Transverse colon (tissue), 4 donors: ENCODE results near the gene C11orf97.

ENCODE experiments used
- EP300 ChIP-seq: sonication (generic); formaldehyde crosslinking; IDR thresholded peaks from one replicate; pipeline ENCODE4 v1.6.1; 2017; ENCODE audit warnings: antibody characterized with exemption, low read depth
- POLR2A ChIP-seq: fragments of 450-650 bp; IDR thresholded peaks from one replicate; pipeline ENCODE4 v1.6.1; 2016; ENCODE audit warnings: antibody characterized with exemption, mild to moderate bottlenecking, moderate library complexity
- POLR2AphosphoS5 ChIP-seq, 3 donors: sonication (generic); formaldehyde crosslinking; IDR thresholded peaks; one replicate each; pipeline ENCODE4 v1.6.1; 2016; ENCODE audit warnings: antibody characterized with exemption in 3 of 3
- TF ChIP-seq, protein P1 (sequence below), 5 experiments: fragments of 200-600 bp in 3 of 5; fragments of 450-650 bp in 2 of 5; sonication (generic) in 3 of 5; IDR thresholded peaks; 1 replicate in 2 of 5; 2 replicates in 3 of 5; pipeline ENCODE4 v1.5.1; 2016 to 2017; ENCODE audit warnings: antibody characterized with exemption in 5 of 5, inconsistent platforms in 3 of 5, mild to moderate bottlenecking in 2 of 5, moderate library complexity in 1 of 5

DNA sequence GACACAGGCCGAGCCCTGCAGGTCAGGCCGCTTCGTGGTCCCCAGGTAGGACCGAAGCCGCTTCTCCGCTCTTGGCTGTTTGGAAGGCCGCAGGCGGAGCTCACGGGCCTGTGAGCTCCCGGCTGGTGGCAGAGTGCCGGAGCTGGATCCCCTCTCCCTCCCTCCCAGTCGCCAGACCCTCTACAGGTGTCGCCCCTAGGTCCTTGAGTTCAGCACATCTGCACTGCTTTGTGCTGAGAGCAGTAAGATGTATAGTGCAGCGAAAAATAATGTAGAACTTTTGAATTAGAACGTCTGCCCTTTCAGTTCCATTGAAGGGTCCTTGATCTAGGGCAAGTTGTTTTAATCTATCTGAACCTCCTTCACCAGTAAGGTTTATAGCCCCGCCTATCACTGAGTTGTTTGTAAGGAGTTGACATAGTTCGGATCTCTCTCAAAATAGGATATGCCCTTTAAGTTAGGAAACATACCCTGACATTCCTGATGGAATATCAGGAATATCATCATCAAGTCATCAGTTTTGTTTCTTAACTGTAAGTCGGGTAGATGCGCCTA is 18.1 kb upstream of the C11orf97 start:
- no peak for TF ChIP-seq POLR2AphosphoS5 (IDR thresholded peaks at IDR 0.05)
- no peak for TF ChIP-seq POLR2A
- TF ChIP-seq, protein P1, sequence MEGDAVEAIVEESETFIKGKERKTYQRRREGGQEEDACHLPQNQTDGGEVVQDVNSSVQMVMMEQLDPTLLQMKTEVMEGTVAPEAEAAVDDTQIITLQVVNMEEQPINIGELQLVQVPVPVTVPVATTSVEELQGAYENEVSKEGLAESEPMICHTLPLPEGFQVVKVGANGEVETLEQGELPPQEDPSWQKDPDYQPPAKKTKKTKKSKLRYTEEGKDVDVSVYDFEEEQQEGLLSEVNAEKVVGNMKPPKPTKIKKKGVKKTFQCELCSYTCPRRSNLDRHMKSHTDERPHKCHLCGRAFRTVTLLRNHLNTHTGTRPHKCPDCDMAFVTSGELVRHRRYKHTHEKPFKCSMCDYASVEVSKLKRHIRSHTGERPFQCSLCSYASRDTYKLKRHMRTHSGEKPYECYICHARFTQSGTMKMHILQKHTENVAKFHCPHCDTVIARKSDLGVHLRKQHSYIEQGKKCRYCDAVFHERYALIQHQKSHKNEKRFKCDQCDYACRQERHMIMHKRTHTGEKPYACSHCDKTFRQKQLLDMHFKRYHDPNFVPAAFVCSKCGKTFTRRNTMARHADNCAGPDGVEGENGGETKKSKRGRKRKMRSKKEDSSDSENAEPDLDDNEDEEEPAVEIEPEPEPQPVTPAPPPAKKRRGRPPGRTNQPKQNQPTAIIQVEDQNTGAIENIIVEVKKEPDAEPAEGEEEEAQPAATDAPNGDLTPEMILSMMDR (IDR thresholded peaks at IDR 0.05) = no peak
- no peak for TF ChIP-seq EP300
